ENCODE measurements around the gene FXYD4.

- TF ChIP-seq CTCF (IDR thresholded peaks at IDR 0.05) (no peak), POLR2A (IDR thresholded peaks at IDR 0.05) (no peak), POLR2AphosphoS5 (IDR thresholded peaks at IDR 0.05) (no peak), EP300 (IDR thresholded peaks at IDR 0.05; ENCODE audit: low read depth) (no peak)
These were observed 30.7 kb downstream of the FXYD4 start for GRCh38 chr10:43402176-43402575.

Data from transverse colon (tissue), 4 donors.